HG02981 (cell line): ENCODE data around the gene TM4SF18.
A peak's percentile ranks its signal among the peaks of the same experiment; 100 is the strongest.

Source experiments
- ATAC-seq: cut with Tn5 transposase; IDR thresholded peaks from one replicate; pipeline ENCODE4 v1.9.1; 2021; ENCODE audit warnings: mild to moderate bottlenecking, moderate library complexity; ENCODE audit not compliant: unreplicated experiment

TM4SF18 gene

DNA sequence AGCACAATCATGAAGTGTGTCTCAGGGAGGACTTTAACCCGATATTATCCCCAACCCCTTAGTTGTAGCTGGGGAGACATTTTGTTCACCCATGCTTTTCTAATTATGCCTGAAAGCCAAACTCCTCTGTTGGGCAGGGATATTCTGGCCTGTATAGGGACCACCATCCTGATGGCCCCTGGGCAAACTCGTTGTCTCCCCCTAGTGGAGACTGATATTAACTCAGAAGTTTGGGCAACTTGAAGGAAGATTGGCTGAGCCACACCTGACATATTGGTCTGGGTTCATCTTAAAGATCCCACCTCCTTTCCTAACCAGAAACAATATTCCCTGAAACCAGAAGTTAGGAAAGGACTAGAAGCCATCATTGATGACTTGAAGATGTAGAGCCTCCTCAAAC lies 42.3 kb downstream of the TM4SF18 start:
- ATAC-seq, result peak; percentile 75

DNA sequence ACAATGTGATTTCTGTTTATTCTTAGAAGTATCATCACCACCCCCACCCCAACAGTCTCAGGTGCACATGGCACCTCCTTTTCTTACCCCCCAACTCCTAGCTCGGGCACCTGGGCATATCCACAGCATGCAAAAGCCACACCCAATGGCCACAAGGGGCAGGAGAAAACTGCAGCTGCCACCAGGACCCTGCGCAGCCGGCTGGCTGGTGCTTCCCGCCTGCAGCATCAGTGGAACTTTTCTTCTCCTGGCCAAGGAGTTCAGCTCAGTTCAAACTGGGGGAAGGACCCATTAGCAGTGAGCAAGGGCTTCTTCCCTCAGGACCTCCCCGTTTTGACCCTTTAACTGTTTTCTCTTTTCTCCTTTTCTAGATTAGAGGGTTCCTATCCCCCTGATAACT lies 44.8 kb downstream of the TM4SF18 start:
- no peak for ATAC-seq

DNA sequence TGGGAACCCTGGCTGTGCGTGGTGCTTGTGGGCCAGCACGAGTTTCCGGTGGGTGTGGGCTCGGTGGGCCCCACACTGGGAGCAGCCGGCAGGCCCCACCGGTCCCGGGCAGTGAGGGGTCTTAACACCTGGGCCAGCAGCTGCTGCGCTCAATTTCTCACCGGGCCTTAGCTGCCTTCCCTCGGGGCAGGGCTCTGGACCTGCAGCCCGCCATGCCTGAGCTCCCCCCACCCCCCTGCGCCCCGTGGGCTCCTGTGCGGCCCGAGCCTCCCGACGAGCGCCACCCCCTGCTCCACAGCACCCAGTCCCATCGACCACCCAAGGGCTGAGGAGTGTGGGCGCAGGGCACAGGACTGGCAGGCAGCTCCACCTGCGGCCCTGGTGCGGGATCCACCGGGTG lies 49.4 kb downstream of the TM4SF18 start:
- ATAC-seq, result no peak

GRCh38 chr3:149283401-149283800 lies 50.0 kb downstream of the TM4SF18 start:
- ATAC-seq, result no peak

GRCh38 chr3:149282836-149283235 lies 50.6 kb downstream of the TM4SF18 start:
- ATAC-seq, result no peak

DNA sequence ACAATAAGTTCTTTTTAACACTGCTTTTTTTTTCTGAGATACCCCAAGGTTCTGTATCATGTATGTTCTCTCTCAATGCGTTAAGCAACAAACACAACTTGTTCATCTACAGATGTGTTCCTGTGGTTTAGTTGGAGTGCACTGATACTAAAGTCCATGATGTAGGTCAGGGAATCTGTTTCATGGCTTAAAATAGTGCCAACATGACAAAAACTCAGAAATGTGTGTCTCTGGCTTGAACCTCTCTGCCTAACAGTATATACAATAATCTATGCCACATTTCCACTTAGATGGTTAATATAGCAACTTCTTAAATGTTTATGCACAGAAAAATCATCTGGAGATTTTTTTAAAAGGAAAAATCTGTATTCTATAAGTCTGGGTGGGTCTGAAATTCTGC lies 51.1 kb downstream of the TM4SF18 start:
- no peak for ATAC-seq

DNA sequence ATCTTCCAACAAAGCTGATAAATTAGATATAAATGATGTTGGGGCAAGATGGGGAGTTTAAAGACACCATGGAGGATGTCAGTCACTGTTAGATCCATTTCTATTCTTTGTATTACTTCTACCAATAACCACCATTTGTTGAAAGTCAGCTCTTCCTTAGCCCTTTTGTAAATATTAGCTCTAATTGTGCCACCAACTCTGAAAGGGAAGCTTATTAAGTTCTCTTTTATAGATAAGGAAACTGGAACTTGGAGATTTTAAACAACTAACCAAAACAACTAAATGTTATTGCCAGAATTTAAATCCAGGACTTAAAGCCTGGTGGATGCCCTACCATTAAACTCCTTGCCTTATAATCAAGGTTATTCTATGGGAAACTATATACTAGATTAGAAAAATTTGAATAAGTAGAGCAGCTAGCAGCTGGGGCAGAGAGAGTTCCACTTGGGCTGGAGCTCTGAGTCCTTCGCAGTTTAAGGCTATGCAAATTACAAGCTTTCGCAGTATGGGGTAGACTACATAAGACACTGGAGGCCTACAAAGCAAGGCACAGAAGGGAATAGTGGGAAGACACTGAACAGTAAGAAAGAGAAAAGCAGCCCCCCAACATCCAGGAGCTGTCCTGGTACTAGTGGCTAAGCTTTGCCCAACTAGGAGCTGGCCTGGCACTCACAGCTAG lies 52.6 kb downstream of the TM4SF18 start:
- ATAC-seq, result no peak

- no peak for ATAC-seq
These were observed 54.5 kb downstream of the TM4SF18 start for GRCh38 chr3:149278911-149279310.

GRCh38 chr3:149277331-149277813 lies 56.1 kb downstream of the TM4SF18 start:
- ATAC-seq, result peak; percentile 67

- ATAC-seq, result no peak
These were observed 56.8 kb downstream of the TM4SF18 start for GRCh38 chr3:149276619-149277018.

- no peak for ATAC-seq
These were observed 59.2 kb downstream of the TM4SF18 start for GRCh38 chr3:149274220-149274619.

DNA sequence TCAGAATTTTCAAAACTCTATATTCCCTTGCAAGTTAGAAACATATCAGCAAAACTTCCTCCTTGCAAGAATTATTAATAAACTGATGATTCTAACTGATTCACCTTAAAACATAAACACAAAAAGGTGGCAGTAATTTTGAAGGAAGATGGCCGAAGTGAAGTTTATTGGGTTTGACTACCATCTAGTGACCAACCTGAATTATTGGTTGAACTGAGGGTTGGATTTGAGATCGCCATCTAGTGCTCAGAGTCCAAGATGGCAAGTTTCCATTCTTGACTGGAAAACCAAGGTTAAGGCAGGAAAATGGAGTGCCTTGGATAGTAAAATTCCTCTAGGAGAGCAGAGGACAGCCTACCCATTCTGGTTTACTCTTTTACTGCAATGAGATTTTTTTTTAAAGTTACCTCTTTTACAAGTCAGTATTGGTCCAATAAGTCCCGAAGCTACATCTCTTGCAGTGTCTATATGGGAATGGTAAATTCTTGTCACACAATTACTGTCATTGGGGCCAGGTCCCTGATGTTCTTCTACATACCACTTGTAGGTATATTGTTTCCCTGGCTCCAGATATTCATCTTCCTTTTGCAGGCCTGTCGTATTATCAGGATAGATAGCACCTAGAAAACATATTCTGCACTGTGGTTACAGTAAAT lies 60.2 kb downstream of the TM4SF18 start:
- peak; percentile 76 for ATAC-seq

DNA sequence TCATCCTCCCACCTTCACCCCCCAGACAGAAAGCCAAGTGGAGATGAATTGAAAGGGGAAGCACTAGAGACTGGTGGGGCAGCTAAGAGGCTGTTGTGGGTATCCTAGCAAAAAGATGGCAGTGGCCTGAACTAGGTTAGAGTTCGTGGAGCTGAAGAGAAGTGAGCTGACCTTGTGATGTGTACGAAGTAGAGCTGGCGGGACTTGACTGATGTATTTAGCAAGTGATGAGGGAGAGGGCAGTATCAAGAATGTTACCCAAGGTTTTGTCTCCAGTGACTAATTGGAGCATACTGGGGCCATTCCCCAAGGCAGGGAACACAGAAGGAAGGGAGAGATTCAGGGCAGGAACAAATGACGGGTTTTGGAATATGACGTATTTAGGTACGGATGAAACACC lies 61.8 kb downstream of the TM4SF18 start:
- no peak for ATAC-seq

- no peak for ATAC-seq
These were observed 63.3 kb downstream of the TM4SF18 start for GRCh38 chr3:149270180-149270579.

DNA sequence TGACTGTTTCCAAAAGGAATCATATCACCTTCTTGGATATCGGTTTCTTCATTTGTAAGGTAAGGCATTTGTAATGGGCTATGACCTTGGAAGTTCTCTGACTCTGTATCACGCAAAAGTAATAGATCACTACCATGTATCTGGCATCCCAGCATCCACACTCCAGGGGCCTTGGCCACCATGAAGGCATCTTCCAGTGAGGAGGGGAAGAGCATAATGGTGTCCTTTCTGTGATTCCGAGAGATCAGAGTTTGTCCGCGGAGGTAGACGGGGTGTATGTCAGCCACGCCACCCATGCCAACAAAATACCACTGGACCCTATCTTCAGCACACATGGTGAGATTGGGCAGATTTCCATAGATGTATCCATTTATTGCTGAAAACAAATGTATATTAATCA lies 63.7 kb downstream of the TM4SF18 start:
- ATAC-seq, result no peak
